ENCODE data around the gene FBLN7.
A peak's percentile ranks its signal among the peaks of the same experiment; 100 is the strongest.

The FBLN7 gene

GRCh38 chr2:112156152-112156986 is 18.2 kb downstream of the FBLN7 start:
- peak; percentile 53 to 77 for DNase-seq (ENCODE audit: low read depth in 2 of 2)
- TF ChIP-seq, protein P1, sequence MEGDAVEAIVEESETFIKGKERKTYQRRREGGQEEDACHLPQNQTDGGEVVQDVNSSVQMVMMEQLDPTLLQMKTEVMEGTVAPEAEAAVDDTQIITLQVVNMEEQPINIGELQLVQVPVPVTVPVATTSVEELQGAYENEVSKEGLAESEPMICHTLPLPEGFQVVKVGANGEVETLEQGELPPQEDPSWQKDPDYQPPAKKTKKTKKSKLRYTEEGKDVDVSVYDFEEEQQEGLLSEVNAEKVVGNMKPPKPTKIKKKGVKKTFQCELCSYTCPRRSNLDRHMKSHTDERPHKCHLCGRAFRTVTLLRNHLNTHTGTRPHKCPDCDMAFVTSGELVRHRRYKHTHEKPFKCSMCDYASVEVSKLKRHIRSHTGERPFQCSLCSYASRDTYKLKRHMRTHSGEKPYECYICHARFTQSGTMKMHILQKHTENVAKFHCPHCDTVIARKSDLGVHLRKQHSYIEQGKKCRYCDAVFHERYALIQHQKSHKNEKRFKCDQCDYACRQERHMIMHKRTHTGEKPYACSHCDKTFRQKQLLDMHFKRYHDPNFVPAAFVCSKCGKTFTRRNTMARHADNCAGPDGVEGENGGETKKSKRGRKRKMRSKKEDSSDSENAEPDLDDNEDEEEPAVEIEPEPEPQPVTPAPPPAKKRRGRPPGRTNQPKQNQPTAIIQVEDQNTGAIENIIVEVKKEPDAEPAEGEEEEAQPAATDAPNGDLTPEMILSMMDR (IDR thresholded peaks at IDR 0.05; ENCODE audit: low read depth, low read length): no peak
- H3K4me3 ChIP-seq (replicated peaks in 1 of 2; ENCODE audit: low read depth in 2 of 2, low read length in 2 of 2): no peak overlapping the region

DNA sequence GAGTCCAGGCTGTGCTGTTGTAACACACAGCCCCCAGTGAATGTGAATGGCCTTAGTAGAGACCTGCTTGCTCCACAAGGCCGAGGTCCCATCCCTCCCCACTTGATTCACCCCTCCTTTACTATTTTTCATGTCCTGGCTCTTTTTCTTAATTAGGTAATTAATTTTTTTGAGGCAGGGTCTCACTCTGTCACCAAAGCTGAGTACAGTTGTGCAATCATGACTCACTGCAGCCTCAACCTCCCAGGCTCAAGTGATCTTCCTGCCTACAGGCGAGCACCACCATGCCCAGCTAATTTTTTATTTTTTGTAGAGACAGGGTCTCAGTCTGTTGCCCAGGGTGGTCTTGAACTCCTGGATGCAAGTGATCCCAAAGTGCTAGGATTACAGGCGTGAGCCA is 19.3 kb downstream of the FBLN7 start:
- no peak overlapping the region for H3K4me3 ChIP-seq (replicated peaks in 1 of 2; ENCODE audit: low read depth in 2 of 2, low read length in 2 of 2)
- DNase-seq (ENCODE audit: low read depth in 2 of 2): peak in 1 of 2 donors; percentile 17
- TF ChIP-seq, protein P1 (IDR thresholded peaks at IDR 0.05; ENCODE audit: low read depth, low read length): no peak

DNA sequence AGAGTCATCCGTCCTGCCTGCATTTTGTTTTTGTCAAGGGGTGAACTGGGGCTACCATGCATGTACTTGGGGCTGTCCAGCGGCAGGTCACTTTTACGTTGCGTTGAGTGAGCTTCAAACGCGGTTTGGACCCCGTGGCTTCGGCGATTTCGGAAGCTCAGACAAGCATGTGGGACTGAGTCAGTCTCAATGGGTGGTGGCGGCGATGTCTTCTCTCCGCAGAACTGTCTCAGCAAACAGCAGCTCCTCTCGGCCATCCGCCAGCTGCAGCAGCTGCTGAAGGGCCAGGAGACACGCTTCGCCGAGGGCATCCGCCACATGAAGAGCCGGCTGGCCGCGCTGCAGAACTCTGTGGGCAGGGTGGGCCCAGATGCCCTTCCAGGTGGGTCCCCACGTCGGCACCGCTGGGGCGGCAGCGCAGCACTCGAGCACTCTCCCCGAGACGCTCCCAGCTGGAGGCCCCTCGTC is 21.3 kb downstream of the FBLN7 start:
- no peak for DNase-seq (ENCODE audit: low read depth in 2 of 2)
- no peak overlapping the region for H3K4me3 ChIP-seq (replicated peaks in 1 of 2; ENCODE audit: low read depth in 2 of 2, low read length in 2 of 2)
- TF ChIP-seq, protein P1 (IDR thresholded peaks at IDR 0.05; ENCODE audit: low read depth, low read length): no peak

- TF ChIP-seq, protein P1 (IDR thresholded peaks at IDR 0.05; ENCODE audit: low read depth, low read length): no peak
- no peak for DNase-seq (ENCODE audit: low read depth in 2 of 2)
- no peak overlapping the region for H3K4me3 ChIP-seq (replicated peaks in 1 of 2; ENCODE audit: low read depth in 2 of 2, low read length in 2 of 2)
Observed at GRCh38 chr2:112160283-112161250, 22.4 kb downstream of the FBLN7 start.

DNA sequence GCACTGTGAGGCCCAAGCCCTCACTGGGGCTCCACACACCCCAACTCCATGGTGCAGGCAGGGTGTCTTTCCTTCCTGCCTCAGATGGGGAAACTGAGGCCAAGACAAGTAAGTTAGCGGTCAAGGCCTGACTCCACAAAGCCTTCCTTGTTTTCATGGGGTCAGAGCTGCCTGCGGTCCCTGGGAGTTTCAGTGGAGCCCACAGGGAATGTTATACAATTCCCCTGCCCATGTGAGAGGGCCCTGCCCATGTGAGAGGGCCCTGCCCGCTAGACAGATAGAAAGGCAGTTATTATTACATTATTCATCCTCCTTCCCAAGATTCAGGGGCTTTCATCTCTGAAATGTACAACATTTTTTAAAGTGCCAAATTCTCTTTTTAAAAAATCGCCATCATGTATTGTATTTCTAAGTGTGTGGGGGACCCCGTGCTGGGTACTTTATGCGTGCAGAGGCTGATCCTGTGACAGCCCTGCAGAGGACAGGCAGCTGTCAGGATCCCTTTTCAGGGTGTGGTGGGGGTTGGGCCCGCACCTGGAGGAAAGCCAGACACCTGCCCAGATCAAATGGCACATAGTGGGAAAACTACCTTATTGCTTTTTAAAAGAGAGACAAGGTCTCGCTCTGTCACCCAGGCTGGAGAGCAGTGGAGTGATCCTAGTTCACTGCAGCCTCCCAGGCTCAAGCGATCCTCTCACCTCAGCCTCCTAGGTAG is 23.4 kb downstream of the FBLN7 start:
- H3K4me3 ChIP-seq (replicated peaks in 1 of 2; ENCODE audit: low read depth in 2 of 2, low read length in 2 of 2): no peak overlapping the region
- no peak for DNase-seq (ENCODE audit: low read depth in 2 of 2)
- TF ChIP-seq, protein P1 (IDR thresholded peaks at IDR 0.05; ENCODE audit: low read depth, low read length): no peak

GRCh38 chr2:112162341-112162740 is 24.2 kb downstream of the FBLN7 start:
- no peak for DNase-seq (ENCODE audit: low read depth in 2 of 2)
- H3K4me3 ChIP-seq (replicated peaks in 1 of 2; ENCODE audit: low read depth in 2 of 2, low read length in 2 of 2): no peak overlapping the region
- TF ChIP-seq, protein P1 (IDR thresholded peaks at IDR 0.05; ENCODE audit: low read depth, low read length): no peak
